ENCODE data around the gene ABCC2.

ABCC2 gene

GRCh38 chr10:99881371-99881770 lies 98.9 kb downstream of the ABCC2 start:
- Histone ChIP-seq H3K9ac (ENCODE audit: low read length) (no peak overlapping the region), H3K36me3 (replicated peaks; ENCODE audit: insufficient read depth, low read length) (no peaks in the 10 kb centered on the region), H3K4me1 (ENCODE audit: low read length) (no peaks in the 10 kb centered on the region), H3K9me2 (replicated peaks; ENCODE audit: insufficient read depth, low read length) (no peaks in the 10 kb centered on the region), H4K20me1 (ENCODE audit: insufficient read depth, low read length) (no peaks in the 10 kb centered on the region), H3K4me3 (ENCODE audit: low read length) (no peak overlapping the region), H3K27me3 (replicated peaks; ENCODE audit: insufficient read depth, low read length) (no peaks in the 10 kb centered on the region), H3K9me3 (replicated peaks; ENCODE audit: insufficient read depth, low read length) (no peaks in the 10 kb centered on the region), H3F3A (ENCODE audit: insufficient read depth, low read length) (no peaks in the 10 kb centered on the region), H2AFZ (ENCODE audit: low read length) (no peak overlapping the region), H3K79me2 (ENCODE audit: low read length) (no peaks in the 10 kb centered on the region), H3K27ac (ENCODE audit: low read length) (no peak overlapping the region), H3K4me2 (ENCODE audit: low read depth, low read length) (no peak overlapping the region)
- DNase-seq = no peak
- no peak for TF ChIP-seq CTCF (IDR thresholded peaks at IDR 0.05; ENCODE audit: low read length)
- no peak for TF ChIP-seq EZH2phosphoT487 (IDR thresholded peaks at IDR 0.05; ENCODE audit: low read length)
- TF ChIP-seq EZH2 (optimal IDR thresholded peaks at IDR 0.05; ENCODE audit: low read depth, low read length) = no peak

DNA sequence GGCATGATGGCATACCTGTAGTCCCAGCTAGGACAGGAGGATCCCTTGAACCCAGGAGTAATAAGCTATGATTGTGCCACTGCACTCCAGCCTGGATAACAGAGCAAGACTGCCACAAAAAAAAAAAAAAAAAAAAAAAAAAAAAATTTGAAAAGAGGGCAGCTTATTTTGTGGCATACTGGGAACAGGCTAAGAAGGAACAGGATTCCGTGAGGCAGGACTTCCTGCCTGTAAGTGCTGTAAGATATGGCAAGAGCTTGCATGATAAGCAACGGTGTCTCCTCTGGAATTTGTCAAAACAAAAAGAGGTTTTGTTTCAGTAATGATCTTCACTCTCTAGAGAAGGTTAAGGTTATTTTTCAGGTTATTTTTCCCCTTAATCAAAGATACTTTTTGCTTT lies 101.1 kb downstream of the ABCC2 start:
- no peaks in the 10 kb centered on the region for H3K9me2 ChIP-seq (replicated peaks; ENCODE audit: insufficient read depth, low read length)
- no peak for DNase-seq
- no peak overlapping the region for H3K9ac ChIP-seq (ENCODE audit: low read length)
- H3K4me1 ChIP-seq (ENCODE audit: low read length) = no peaks in the 10 kb centered on the region
- H2AFZ ChIP-seq (ENCODE audit: low read length) = no peak overlapping the region
- H3K27ac ChIP-seq (ENCODE audit: low read length) = no peak overlapping the region
- no peaks in the 10 kb centered on the region for H3K79me2 ChIP-seq (ENCODE audit: low read length)
- H4K20me1 ChIP-seq (ENCODE audit: insufficient read depth, low read length) = no peaks in the 10 kb centered on the region
- H3K27me3 ChIP-seq (replicated peaks; ENCODE audit: insufficient read depth, low read length) = no peaks in the 10 kb centered on the region
- no peak for TF ChIP-seq EZH2 (optimal IDR thresholded peaks at IDR 0.05; ENCODE audit: low read depth, low read length)
- TF ChIP-seq CTCF (IDR thresholded peaks at IDR 0.05; ENCODE audit: low read length) = no peak
- TF ChIP-seq EZH2phosphoT487 (IDR thresholded peaks at IDR 0.05; ENCODE audit: low read length) = no peak
- no peaks in the 10 kb centered on the region for H3K36me3 ChIP-seq (replicated peaks; ENCODE audit: insufficient read depth, low read length)
- no peak overlapping the region for H3K4me3 ChIP-seq (ENCODE audit: low read length)
- H3K4me2 ChIP-seq (ENCODE audit: low read depth, low read length) = no peak overlapping the region
- no peaks in the 10 kb centered on the region for H3K9me3 ChIP-seq (replicated peaks; ENCODE audit: insufficient read depth, low read length)
- H3F3A ChIP-seq (ENCODE audit: insufficient read depth, low read length) = no peaks in the 10 kb centered on the region

GRCh38 chr10:99888622-99889021 lies 106.2 kb downstream of the ABCC2 start:
- Histone ChIP-seq H3K9me3 (replicated peaks; ENCODE audit: insufficient read depth, low read length) (no peaks in the 10 kb centered on the region), H4K20me1 (ENCODE audit: insufficient read depth, low read length) (no peaks in the 10 kb centered on the region), H3K4me1 (ENCODE audit: low read length) (no peaks in the 10 kb centered on the region), H3K79me2 (ENCODE audit: low read length) (no peaks in the 10 kb centered on the region), H3K36me3 (replicated peaks; ENCODE audit: insufficient read depth, low read length) (no peaks in the 10 kb centered on the region), H3K9ac (ENCODE audit: low read length) (no peak overlapping the region), H2AFZ (ENCODE audit: low read length) (no peak overlapping the region), H3F3A (ENCODE audit: insufficient read depth, low read length) (no peaks in the 10 kb centered on the region), H3K9me2 (replicated peaks; ENCODE audit: insufficient read depth, low read length) (no peaks in the 10 kb centered on the region), H3K27me3 (replicated peaks; ENCODE audit: insufficient read depth, low read length) (no peaks in the 10 kb centered on the region), H3K27ac (ENCODE audit: low read length) (no peak overlapping the region), H3K4me3 (ENCODE audit: low read length) (no peak overlapping the region), H3K4me2 (ENCODE audit: low read depth, low read length) (no peak overlapping the region)
- TF ChIP-seq CTCF (IDR thresholded peaks at IDR 0.05; ENCODE audit: low read length) (no peak), EZH2 (optimal IDR thresholded peaks at IDR 0.05; ENCODE audit: low read depth, low read length) (no peak), EZH2phosphoT487 (IDR thresholded peaks at IDR 0.05; ENCODE audit: low read length) (no peak)
- no peak for DNase-seq

Data from MM.1S (cell line).